HepG2 (cell line): ENCODE measurements around the gene NARF. TPM values are rescaled to one million over a fixed set of nuclear protein-coding genes. Genes with fewer than 3 reads are reported as not detected.

Experiments
- ARID2 ChIP-seq: sonication (generic); formaldehyde crosslinking; IDR thresholded peaks from 2 replicates; pipeline ENCODE4 v1.8.1; 2022; ENCODE audit warnings: mild to moderate bottlenecking, missing genetic modification reagents, borderline replicate concordance
- ASH2L ChIP-seq: fragments of 300-600, 200-600 bp; sonication (generic); IDR thresholded peaks from 2 replicates; pipeline ENCODE4 v1.7.0; 2017; ENCODE audit warnings: low read depth, mild to moderate bottlenecking, moderate library complexity, mixed read lengths, low read length; ENCODE audit not compliant: insufficient read length
- GTF2F1 ChIP-seq: fragments of 150-350 bp; IDR thresholded peaks from 2 replicates; pipeline ENCODE4 v1.6.1; 2014; ENCODE audit warnings: low read length
- HHEX ChIP-seq: IDR thresholded peaks from 2 replicates; pipeline ENCODE4 v1.6.1; 2016; ENCODE audit warnings: control low read depth
- HMG20B ChIP-seq: conservative IDR thresholded peaks from 2 replicates; pipeline ENCODE4 v1.6.1; 2016; ENCODE audit warnings: missing genetic modification reagents, missing compliant biosample characterization
- KAT2B ChIP-seq: fragments of 150-350 bp; IDR thresholded peaks from 2 replicates; pipeline ENCODE4 v1.6.1; 2014; ENCODE audit warnings: low read depth, low read length, borderline replicate concordance
- MLLT10 ChIP-seq: sonication (generic); formaldehyde crosslinking; IDR thresholded peaks from 2 replicates; pipeline ENCODE4 v1.4.0; 2020; ENCODE audit warnings: missing genetic modification reagents
- MXI1 ChIP-seq: IDR thresholded peaks from 3 replicates; pipeline ENCODE4 v1.6.1; 2012; ENCODE audit warnings: low read depth, low read length, inconsistent platforms, borderline replicate concordance
- ONECUT2 ChIP-seq: sonication (generic); formaldehyde crosslinking; IDR thresholded peaks from 2 replicates; pipeline ENCODE4 v1.4.0; 2020; ENCODE audit warnings: missing genetic modification reagents
- RCOR2 ChIP-seq: IDR thresholded peaks from 2 replicates; pipeline ENCODE4 v1.6.1; 2016; ENCODE audit warnings: missing biosample characterization, missing genetic modification reagents
- SCMH1 ChIP-seq: sonication (generic); formaldehyde crosslinking; IDR thresholded peaks from 2 replicates; pipeline ENCODE4 v1.9.0; 2021; ENCODE audit warnings: missing genetic modification reagents, mild to moderate bottlenecking, borderline replicate concordance
- SP140L ChIP-seq: sonication (generic); formaldehyde crosslinking; IDR thresholded peaks from 2 replicates; pipeline ENCODE4 v1.4.0; 2020; ENCODE audit warnings: missing genetic modification reagents, borderline replicate concordance
- TCF12 ChIP-seq, 2 experiments: fragments of 450-650 bp in 1 of 2; sonication (generic) in 1 of 2; formaldehyde crosslinking in 1 of 2; IDR thresholded peaks; 2 replicates each; pipeline versions ENCODE4 v1.6.1 to v1.8.0; 2017 to 2022; ENCODE audit warnings: antibody characterized with exemption in 1 of 2, mild to moderate bottlenecking in 1 of 2, missing genetic modification reagents in 1 of 2, moderate library complexity in 1 of 2
- ZNF20 ChIP-seq: sonication (generic); formaldehyde crosslinking; IDR thresholded peaks from 2 replicates; pipeline ENCODE4 v1.4.0; 2020; ENCODE audit warnings: mild to moderate bottlenecking, moderate library complexity, missing genetic modification reagents
- ZNF451 ChIP-seq: sonication (generic); formaldehyde crosslinking; IDR thresholded peaks from 2 replicates; pipeline ENCODE4 v1.5.0; 2020; ENCODE audit warnings: mild to moderate bottlenecking, missing genetic modification reagents
- ZNF567 ChIP-seq: sonication (generic); formaldehyde crosslinking; IDR thresholded peaks from 2 replicates; pipeline ENCODE4 v1.8.1; 2023; ENCODE audit warnings: mild to moderate bottlenecking, missing genetic modification reagents, borderline replicate concordance
- ZNF572 ChIP-seq: sonication (generic); formaldehyde crosslinking; IDR thresholded peaks from 2 replicates; pipeline ENCODE4 v1.5.1; 2020; ENCODE audit warnings: mild to moderate bottlenecking, missing genetic modification reagents
- ZNF775 ChIP-seq: sonication (generic); formaldehyde crosslinking; IDR thresholded peaks from 2 replicates; pipeline ENCODE4 v1.4.0; 2020; ENCODE audit warnings: missing genetic modification reagents, mild to moderate bottlenecking, moderate library complexity, borderline replicate concordance
- ZNF782 ChIP-seq: sonication (generic); formaldehyde crosslinking; IDR thresholded peaks from 2 replicates; pipeline ENCODE4 v1.4.0; 2020; ENCODE audit warnings: missing genetic modification reagents, mild to moderate bottlenecking, borderline replicate concordance
- polyA plus RNA-seq, 8 experiments: library from polyadenylated mRNA; depleted of rRNA in 3 of 8; stranded (reverse) in 7 of 8; unstranded in 1 of 8; fragments of >200 nt; fragmentation: Illumina TruSeq in 4 of 8; extraction: Trizol in 4 of 8; gene quantifications; 2 replicates each; pipeline versions ENCODE4 v1.2.1 to v1.2.3, GENCODE V29; 2011 to 2016; ENCODE audit warnings: low read depth in 4 of 8, missing spikeins in 1 of 8, mixed read lengths in 1 of 8; ENCODE audit not compliant: insufficient read depth in 1 of 8
- total RNA-seq, 5 experiments: library from RNA; depleted of rRNA; stranded (reverse); fragments of >200 nt; fragmentation: Illumina TruSeq; extraction: Trizol; gene quantifications; 2 replicates each; pipeline ENCODE4 v1.2.3, GENCODE V29; 2016; ENCODE audit warnings: low read depth in 1 of 5
- TF ChIP-seq, protein P1 (sequence below): sonication (generic); formaldehyde crosslinking; conservative IDR thresholded peaks from 2 replicates; pipeline ENCODE4 v1.4.0; 2020; ENCODE audit warnings: mild to moderate bottlenecking, missing genetic modification reagents, moderate library complexity
- TF ChIP-seq, protein P2 (sequence below): sonication (generic); formaldehyde crosslinking; IDR thresholded peaks from 2 replicates; pipeline ENCODE4 v1.9.0; 2021; ENCODE audit warnings: missing genetic modification reagents, mild to moderate bottlenecking, borderline replicate concordance
- TF ChIP-seq, protein P3 (sequence below): sonication (generic); formaldehyde crosslinking; IDR thresholded peaks from 2 replicates; pipeline ENCODE4 v1.8.0; 2022; ENCODE audit warnings: missing genetic modification reagents, low read depth, mild to moderate bottlenecking, borderline replicate concordance

NARF gene
- total and polyA plus RNA-seq, 2 of the 13 experiments (the other 11 are each of a cell fraction or from before 2014, with no cell fraction given), result 61.1 to 144 TPM

- TF ChIP-seq MXI1, result peak; percentile 73; the same call in 2 of the 3 replicates
- peak; percentile 65; the same call in 1 of the 2 replicates for TF ChIP-seq HMG20B (CRISPR knock-in tag)
- TF ChIP-seq, protein P1, sequence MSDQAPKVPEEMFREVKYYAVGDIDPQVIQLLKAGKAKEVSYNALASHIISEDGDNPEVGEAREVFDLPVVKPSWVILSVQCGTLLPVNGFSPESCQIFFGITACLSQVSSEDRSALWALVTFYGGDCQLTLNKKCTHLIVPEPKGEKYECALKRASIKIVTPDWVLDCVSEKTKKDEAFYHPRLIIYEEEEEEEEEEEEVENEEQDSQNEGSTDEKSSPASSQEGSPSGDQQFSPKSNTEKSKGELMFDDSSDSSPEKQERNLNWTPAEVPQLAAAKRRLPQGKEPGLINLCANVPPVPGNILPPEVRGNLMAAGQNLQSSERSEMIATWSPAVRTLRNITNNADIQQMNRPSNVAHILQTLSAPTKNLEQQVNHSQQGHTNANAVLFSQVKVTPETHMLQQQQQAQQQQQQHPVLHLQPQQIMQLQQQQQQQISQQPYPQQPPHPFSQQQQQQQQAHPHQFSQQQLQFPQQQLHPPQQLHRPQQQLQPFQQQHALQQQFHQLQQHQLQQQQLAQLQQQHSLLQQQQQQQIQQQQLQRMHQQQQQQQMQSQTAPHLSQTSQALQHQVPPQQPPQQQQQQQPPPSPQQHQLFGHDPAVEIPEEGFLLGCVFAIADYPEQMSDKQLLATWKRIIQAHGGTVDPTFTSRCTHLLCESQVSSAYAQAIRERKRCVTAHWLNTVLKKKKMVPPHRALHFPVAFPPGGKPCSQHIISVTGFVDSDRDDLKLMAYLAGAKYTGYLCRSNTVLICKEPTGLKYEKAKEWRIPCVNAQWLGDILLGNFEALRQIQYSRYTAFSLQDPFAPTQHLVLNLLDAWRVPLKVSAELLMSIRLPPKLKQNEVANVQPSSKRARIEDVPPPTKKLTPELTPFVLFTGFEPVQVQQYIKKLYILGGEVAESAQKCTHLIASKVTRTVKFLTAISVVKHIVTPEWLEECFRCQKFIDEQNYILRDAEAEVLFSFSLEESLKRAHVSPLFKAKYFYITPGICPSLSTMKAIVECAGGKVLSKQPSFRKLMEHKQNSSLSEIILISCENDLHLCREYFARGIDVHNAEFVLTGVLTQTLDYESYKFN (CRISPR knock-in tag), result peak; percentile 53; the same call in 1 of the 2 replicates
- peak; percentile 60 for TF ChIP-seq ASH2L
- peak; percentile 47; the same call in 1 of the 2 replicates for TF ChIP-seq ZNF782 (CRISPR knock-in tag)
- no peak for TF ChIP-seq SP140L (CRISPR knock-in tag)
- no peak for TF ChIP-seq ZNF20 (CRISPR knock-in tag)
- no peak for TF ChIP-seq MLLT10
- TF ChIP-seq ZNF567 (CRISPR knock-in tag), result peak; percentile 96
- TF ChIP-seq ARID2, result no peak
- TF ChIP-seq, protein P2, sequence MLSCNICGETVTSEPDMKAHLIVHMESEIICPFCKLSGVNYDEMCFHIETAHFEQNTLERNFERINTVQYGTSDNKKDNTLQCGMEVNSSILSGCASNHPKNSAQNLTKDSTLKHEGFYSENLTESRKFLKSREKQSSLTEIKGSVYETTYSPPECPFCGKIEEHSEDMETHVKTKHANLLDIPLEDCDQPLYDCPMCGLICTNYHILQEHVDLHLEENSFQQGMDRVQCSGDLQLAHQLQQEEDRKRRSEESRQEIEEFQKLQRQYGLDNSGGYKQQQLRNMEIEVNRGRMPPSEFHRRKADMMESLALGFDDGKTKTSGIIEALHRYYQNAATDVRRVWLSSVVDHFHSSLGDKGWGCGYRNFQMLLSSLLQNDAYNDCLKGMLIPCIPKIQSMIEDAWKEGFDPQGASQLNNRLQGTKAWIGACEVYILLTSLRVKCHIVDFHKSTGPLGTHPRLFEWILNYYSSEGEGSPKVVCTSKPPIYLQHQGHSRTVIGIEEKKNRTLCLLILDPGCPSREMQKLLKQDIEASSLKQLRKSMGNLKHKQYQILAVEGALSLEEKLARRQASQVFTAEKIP (CRISPR knock-in tag), result no peak
- TF ChIP-seq, protein P3, sequence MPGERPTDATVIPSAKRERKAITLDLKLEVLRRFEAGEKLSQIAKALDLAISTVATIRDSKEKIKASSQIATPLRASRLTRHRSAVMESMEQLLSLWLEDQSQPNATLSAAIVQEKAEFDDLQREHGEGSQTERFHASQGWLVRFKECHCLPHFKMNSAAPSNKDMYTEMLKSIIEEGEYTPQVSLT (CRISPR knock-in tag), result no peak
- TF ChIP-seq KAT2B, result no peak
- 0 out of 2 replicates have a peak, but pooled peaks have one; percentile 56 for TF ChIP-seq HHEX
- TF ChIP-seq ZNF775 (CRISPR knock-in tag), result no peak; the same call in 1 of the 2 replicates
- TF ChIP-seq RCOR2 (CRISPR knock-in tag), result peak; percentile 76
- TF ChIP-seq GTF2F1, result no peak
- peak; percentile 94; the same call in 1 of the 2 replicates for TF ChIP-seq ZNF451
- TF ChIP-seq SCMH1 (CRISPR knock-in tag), result no peak
- no peak for TF ChIP-seq TCF12 (IDR thresholded peaks at IDR 0.05)
- TF ChIP-seq TCF12 (CRISPR knock-in tag; IDR thresholded peaks at IDR 0.05), result no peak; the same call in 1 of the 2 replicates
- 0 out of 2 replicates have a peak, but pooled peaks have one; percentile 14 for TF ChIP-seq ZNF572 (CRISPR knock-in tag)
- peak; percentile 81 for TF ChIP-seq ONECUT2 (CRISPR knock-in tag)
Observed at GRCh38 chr17:82494236-82495055, 35.9 kb downstream of the NARF start (continued).
